ENCODE results near the gene SLC28A1. TPM values are rescaled to one million over a fixed set of nuclear protein-coding genes. Genes with fewer than 3 reads are reported as not detected.
A peak's percentile ranks its signal among the peaks of the same experiment; 100 is the strongest.

Gene SLC28A1
- total RNA-seq, 1 experiment from 2014 or later = 0.13 TPM

DNA sequence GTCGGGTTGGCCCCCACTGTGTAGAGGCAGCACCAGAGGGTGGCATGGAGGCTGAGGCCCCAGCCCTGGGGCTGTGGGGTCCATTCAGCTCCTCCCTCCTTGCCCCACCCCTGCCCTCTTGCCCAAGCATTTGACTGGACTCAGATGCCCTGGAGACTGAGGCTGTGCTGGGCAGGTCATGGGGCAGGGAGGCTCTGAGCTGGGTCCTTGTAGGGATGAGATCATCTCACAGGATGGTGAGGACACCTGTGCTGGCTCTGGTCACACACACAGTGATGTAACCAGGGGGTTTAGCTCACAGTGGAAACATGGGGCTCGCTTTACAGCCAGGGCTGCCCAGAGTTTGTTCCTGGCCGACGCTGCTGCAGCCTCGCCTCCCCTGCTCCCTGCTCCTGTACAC lies 49.5 kb upstream of the SLC28A1 start:
- peak overlapping the region in 1 of 3 experiments; percentile 17; a peak in 2 of 7 replicates for H3K27ac Mint-ChIP-seq
- WGBS (ENCODE audit: extremely low coverage, insufficient read length, low lambda C conversion rate) = no CpG with 5 or more reads among the region's 5 CpGs
- Histone ChIP-seq H3K27me3 (ENCODE audit: insufficient read depth, low read length) (no peaks in the 10 kb centered on the region), H3K9me3 (ENCODE audit: control insufficient read depth, low read depth, low read length) (no peaks in the 10 kb centered on the region), H3K4me2 (ENCODE audit: insufficient read depth, insufficient read length, low read length) (no peak overlapping the region), H2BK120ac (ENCODE audit: low read depth, low read length, poor library complexity, severe bottlenecking) (no peak overlapping the region), H3K18ac (ENCODE audit: insufficient read length, low read depth, low read length) (no peak overlapping the region), H4K20me1 (ENCODE audit: control insufficient read depth, insufficient read depth, insufficient read length) (no peaks in the 10 kb centered on the region), H4K8ac (replicated peaks; ENCODE audit: insufficient read length, low read depth, low read length) (no peak overlapping the region), H3K79me2 (ENCODE audit: insufficient read depth, low read length) (no peaks in the 10 kb centered on the region), H3K9ac (ENCODE audit: extremely low read depth, insufficient read length, low read length) (no peak overlapping the region), H3K23me2 (ENCODE audit: insufficient read length, low read depth, low read length, poor library complexity, severe bottlenecking) (no peaks in the 10 kb centered on the region), H2BK12ac (ENCODE audit: insufficient read length, low read depth, low read length) (no peak overlapping the region), H2AK5ac (ENCODE audit: insufficient read length, low read length) (no peak overlapping the region), H3K4ac (ENCODE audit: low read depth, low read length) (no peak overlapping the region), H2AFZ (ENCODE audit: low read length) (no peak overlapping the region), H3K23ac (ENCODE audit: insufficient read length, low read depth, low read length) (no peak overlapping the region), H3K79me1 (ENCODE audit: insufficient read depth, low read depth, low read length, poor library complexity, severe bottlenecking) (no peaks in the 10 kb centered on the region), H3K27ac (ENCODE audit: insufficient read length, low read depth, low read length) (no peak overlapping the region), H3K56ac (ENCODE audit: insufficient read length, low read depth, low read length) (no peak overlapping the region), H2BK20ac (ENCODE audit: low read depth, low read length, poor library complexity, severe bottlenecking) (no peak overlapping the region), H2BK15ac (ENCODE audit: low read depth, low read length) (no peak overlapping the region), H3T11ph (ENCODE audit: low read length) (no peak overlapping the region), H2BK5ac (ENCODE audit: insufficient read length, low read length) (no peak overlapping the region), H4K5ac (ENCODE audit: insufficient read length, low read depth, low read length) (no peak overlapping the region), H3K4me1 (ENCODE audit: insufficient read depth, low read length) (no peaks in the 10 kb centered on the region), H3K14ac (ENCODE audit: insufficient read depth, low read length) (no peak overlapping the region), H4K91ac (ENCODE audit: insufficient read length, low read depth, low read length) (no peak overlapping the region)
- no peaks in the 10 kb centered on the region for H3K27me3 Mint-ChIP-seq (ENCODE audit: low read depth)
- peaks cover 0 to 26% (median 5%) of the 10 kb centered on the region in 3 experiments; a peak in 3 of 7 replicates for H3K36me3 Mint-ChIP-seq (ENCODE audit: insufficient read depth in 1 of 3, low read depth in 3 of 3)
- no peaks in the 10 kb centered on the region for H3K4me1 Mint-ChIP-seq
- no peak for TF ChIP-seq CTCF (conservative IDR thresholded peaks at IDR 0.05)
- H3K9me3 Mint-ChIP-seq = no peaks in the 10 kb centered on the region; a peak in 1 of 5 replicates
- no peak overlapping the region for H3K4me3 Mint-ChIP-seq
- DNase-seq = no peak

All from H9 (cell line).